Cardiac muscle cell (in vitro differentiated cells and primary cell): ENCODE measurements around the gene MARCO. TPM values are rescaled to one million over a fixed set of nuclear protein-coding genes. Genes with fewer than 3 reads are reported as not detected.

ENCODE experiments used
- DNase-seq, 2 donors: peaks; one replicate each; pipeline versions ENCODE4 v3.0.0 to v3.0.0-alpha.2; 2010 to 2017; ENCODE audit warnings: low read depth in 1 of 2, low spot score in 1 of 2
- H3K27ac ChIP-seq: fragments of 200-600 bp; sonication (generic); 2 replicates; pipeline ENCODE4 v1.5.1; 2016
- H3K27me3 ChIP-seq: fragments of 200-600 bp; sonication (generic); 2 replicates; pipeline ENCODE4 v1.6.0; 2016; ENCODE audit warnings: control low read depth
- H3K36me3 ChIP-seq: fragments of 200-600 bp; sonication (generic); 2 replicates; pipeline ENCODE4 v1.5.1; 2016; ENCODE audit warnings: control low read depth
- H3K4me1 ChIP-seq: fragments of 200-600 bp; sonication (generic); 2 replicates; pipeline ENCODE4 v1.8.1; 2017; ENCODE audit warnings: low read depth, mild to moderate bottlenecking, mixed run types
- H3K4me3 ChIP-seq: fragments of 200-600 bp; sonication (generic); 2 replicates; pipeline ENCODE4 v1.5.1; 2016; ENCODE audit warnings: mild to moderate bottlenecking
- H3K9me3 ChIP-seq: fragments of 200-600 bp; sonication (generic); 2 replicates; pipeline ENCODE4 v1.5.1; 2017; ENCODE audit warnings: low read depth, mild to moderate bottlenecking, control low read depth
- polyA plus RNA-seq: library from polyadenylated mRNA; unstranded; fragments of >200 nt; fragmentation: Nextera tagmentation; extraction: Ambion mirVana; gene quantifications from 2 replicates; pipeline ENCODE4 v1.2.1, GENCODE V29; 2016
- total RNA-seq: library from RNA; depleted of rRNA; stranded (reverse); fragments of >200 nt; gene quantifications from 2 replicates; pipeline ENCODE4 v1.2.3, GENCODE V29; 2016
- TF ChIP-seq, protein P1 (sequence below): IDR thresholded peaks from 2 replicates; pipeline ENCODE4 v1.5.1; 2012; ENCODE audit warnings: low read depth, mild to moderate bottlenecking, low read length

Gene MARCO
- total and polyA plus RNA-seq, 2 experiments from 2014 or later = not detected

DNA sequence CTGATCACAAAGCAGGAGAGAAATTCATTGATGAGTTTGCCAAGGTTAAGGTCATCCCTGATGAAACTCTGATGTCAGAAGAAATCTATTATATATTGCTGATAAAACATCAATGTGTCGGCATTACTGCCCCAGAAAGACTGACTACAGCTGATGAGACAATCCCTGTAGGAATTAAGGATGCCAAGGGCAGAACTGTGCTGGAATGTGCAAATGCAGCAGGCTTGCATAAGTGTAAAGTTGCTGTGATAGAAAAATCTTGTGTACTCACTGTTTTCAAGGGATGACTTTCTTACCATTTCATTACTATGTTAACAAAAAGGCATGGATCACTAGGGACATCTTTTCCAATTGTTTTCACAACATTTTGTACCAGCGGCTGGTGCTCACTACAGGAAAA lies 19.7 kb upstream of the MARCO start:
- no peaks in the 10 kb centered on the region for H3K4me1 ChIP-seq
- no peak overlapping the region for H3K27ac ChIP-seq
- no peak overlapping the region for H3K4me3 ChIP-seq
- no peaks in the 10 kb centered on the region for H3K36me3 ChIP-seq
- TF ChIP-seq, protein P1, sequence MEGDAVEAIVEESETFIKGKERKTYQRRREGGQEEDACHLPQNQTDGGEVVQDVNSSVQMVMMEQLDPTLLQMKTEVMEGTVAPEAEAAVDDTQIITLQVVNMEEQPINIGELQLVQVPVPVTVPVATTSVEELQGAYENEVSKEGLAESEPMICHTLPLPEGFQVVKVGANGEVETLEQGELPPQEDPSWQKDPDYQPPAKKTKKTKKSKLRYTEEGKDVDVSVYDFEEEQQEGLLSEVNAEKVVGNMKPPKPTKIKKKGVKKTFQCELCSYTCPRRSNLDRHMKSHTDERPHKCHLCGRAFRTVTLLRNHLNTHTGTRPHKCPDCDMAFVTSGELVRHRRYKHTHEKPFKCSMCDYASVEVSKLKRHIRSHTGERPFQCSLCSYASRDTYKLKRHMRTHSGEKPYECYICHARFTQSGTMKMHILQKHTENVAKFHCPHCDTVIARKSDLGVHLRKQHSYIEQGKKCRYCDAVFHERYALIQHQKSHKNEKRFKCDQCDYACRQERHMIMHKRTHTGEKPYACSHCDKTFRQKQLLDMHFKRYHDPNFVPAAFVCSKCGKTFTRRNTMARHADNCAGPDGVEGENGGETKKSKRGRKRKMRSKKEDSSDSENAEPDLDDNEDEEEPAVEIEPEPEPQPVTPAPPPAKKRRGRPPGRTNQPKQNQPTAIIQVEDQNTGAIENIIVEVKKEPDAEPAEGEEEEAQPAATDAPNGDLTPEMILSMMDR = no peak
- peaks cover 6% of the 10 kb centered on the region for H3K27me3 ChIP-seq
- no peaks in the 10 kb centered on the region for H3K9me3 ChIP-seq
- DNase-seq = no peak

DNA sequence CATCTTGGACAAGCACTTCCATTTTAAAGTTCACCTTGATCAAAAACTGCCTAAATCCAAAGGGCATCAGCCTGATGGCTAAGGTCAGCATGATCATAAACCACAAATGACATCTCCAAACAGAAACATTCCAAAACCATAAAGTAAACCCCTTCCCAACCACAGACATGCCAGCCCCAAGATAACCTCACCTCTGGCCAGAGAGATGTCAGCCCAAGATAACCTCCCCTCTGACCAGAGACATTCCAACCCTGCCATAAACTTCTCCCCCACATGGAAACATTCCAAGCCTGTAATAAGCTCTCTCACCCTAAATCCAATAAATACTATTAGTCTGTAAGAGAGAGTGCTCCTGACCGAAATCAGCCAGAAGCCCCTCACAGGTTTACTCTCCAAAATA lies 18.6 kb upstream of the MARCO start:
- Histone ChIP-seq H3K27me3 (peaks cover 6% of the 10 kb centered on the region), H3K9me3 (no peaks in the 10 kb centered on the region), H3K4me1 (no peaks in the 10 kb centered on the region), H3K27ac (no peak overlapping the region), H3K4me3 (no peak overlapping the region), H3K36me3 (no peaks in the 10 kb centered on the region)
- TF ChIP-seq, protein P1 = no peak
- DNase-seq = no peak

DNA sequence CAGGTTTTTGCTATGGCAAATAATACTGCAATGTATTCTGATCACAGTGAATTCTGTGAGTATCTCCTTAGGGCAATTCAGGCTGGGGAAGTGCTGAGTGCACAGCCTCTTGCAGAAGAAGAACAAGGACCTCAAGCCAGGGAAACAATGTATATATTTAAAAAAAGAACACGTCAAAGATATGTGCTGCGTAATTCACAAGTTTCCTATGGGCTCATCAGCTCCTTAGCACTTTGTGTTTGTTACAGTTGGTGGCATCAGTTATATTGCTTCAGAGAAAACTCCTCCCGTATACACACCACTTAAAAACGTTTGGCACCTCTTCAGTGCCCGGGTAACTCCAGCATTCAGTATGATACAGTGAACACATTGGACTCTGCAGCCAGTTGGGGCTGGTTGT lies 16.5 kb upstream of the MARCO start:
- no peak for DNase-seq
- Histone ChIP-seq H3K27ac (no peak overlapping the region), H3K9me3 (no peaks in the 10 kb centered on the region), H3K4me3 (no peak overlapping the region), H3K4me1 (no peaks in the 10 kb centered on the region), H3K36me3 (no peaks in the 10 kb centered on the region), H3K27me3 (peaks cover 6% of the 10 kb centered on the region)
- TF ChIP-seq, protein P1 = no peak

DNA sequence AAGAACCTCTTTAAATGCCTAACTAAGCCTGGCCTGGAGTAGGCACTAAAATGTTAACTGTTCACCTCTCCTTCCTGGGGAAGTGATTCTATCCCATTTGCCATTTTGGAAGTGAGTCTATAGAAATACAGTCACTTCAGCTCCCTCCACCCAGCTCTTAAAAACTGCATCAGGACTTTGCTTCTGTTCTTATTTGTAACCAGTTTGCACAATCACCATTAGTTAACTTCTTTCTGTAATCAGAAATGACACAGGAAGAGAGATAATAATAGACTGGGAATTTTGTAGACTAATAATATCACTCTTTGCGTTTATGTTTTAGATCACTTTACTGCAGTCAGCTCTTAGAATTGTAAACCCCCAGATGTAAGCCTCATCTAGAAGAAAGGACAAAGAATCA lies 16.0 kb upstream of the MARCO start:
- TF ChIP-seq, protein P1 = no peak
- H3K4me3 ChIP-seq = no peak overlapping the region
- no peak overlapping the region for H3K27ac ChIP-seq

DNA sequence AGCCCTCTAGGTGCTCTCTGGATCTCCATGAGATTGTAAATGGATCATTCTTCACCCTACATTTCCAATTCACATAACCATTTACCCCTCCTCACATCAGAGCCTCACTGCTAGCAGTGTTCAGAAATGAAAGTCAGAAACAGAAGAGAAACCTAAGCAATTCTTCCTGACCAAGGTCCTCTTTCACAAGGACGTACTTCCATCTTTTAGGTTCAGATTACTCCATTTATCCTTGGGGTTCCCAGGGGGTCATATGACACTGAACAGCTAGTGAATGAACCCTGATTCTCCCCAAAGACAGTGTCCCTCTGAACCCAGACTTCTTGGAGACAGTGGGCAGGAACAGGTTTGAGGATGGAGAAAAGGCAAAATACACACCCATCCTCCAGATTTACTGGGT lies 12.9 kb upstream of the MARCO start:
- no peaks in the 10 kb centered on the region for H3K9me3 ChIP-seq
- no peaks in the 10 kb centered on the region for H3K4me1 ChIP-seq
- TF ChIP-seq, protein P1 = no peak
- DNase-seq = no peak
- H3K4me3 ChIP-seq = no peak overlapping the region
- no peaks in the 10 kb centered on the region for H3K36me3 ChIP-seq
- H3K27me3 ChIP-seq = peaks cover 6% of the 10 kb centered on the region
- H3K27ac ChIP-seq = no peak overlapping the region

More for the DNA sequence above, 16.0 kb upstream of the MARCO start:
- Histone ChIP-seq H3K27me3 (peaks cover 6% of the 10 kb centered on the region), H3K4me1 (no peaks in the 10 kb centered on the region), H3K9me3 (no peaks in the 10 kb centered on the region), H3K36me3 (no peaks in the 10 kb centered on the region)
- DNase-seq = no peak

DNA sequence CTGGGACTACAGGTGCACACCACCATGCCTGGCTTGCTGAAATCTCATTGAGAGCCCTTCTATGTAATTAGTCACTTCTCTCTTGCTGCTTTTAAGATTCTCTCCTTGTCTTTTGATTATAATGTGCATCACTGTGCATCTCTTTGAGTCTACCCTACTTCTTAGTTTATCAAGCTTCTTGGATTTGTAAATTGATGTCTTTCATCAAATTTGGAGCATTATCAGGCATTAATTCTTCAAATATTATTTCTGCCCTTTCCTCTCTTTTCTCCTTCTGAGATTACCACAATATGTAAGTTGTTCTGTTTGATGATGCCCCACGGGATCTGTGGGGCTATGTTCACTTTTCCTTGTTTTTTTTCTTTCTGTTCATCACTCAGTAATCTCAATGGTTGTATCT lies 9.0 kb upstream of the MARCO start:
- DNase-seq = no peak
- Histone ChIP-seq H3K9me3 (no peaks in the 10 kb centered on the region), H3K4me1 (no peaks in the 10 kb centered on the region), H3K27ac (no peak overlapping the region), H3K4me3 (no peak overlapping the region), H3K36me3 (no peaks in the 10 kb centered on the region), H3K27me3 (no peaks in the 10 kb centered on the region)
- TF ChIP-seq, protein P1 = no peak
